ENCODE data around the gene ATR.

GRCh38 chr3:142586803-142587406 is 8.4 kb upstream of the ATR start:
- TF ChIP-seq CTCF (IDR thresholded peaks at IDR 0.05 in 2 of 3, conservative IDR thresholded peaks at IDR 0.05 in 1 of 3; ENCODE audit: borderline replicate concordance in 1 of 3, insufficient read depth in 1 of 3, low read depth in 2 of 3, low read length in 2 of 3) (peak; percentile 70 to 92 (median 74)), SP1 (IDR thresholded peaks at IDR 0.05; ENCODE audit: low read depth) (no peak), JUND (IDR thresholded peaks at IDR 0.05) (no peak)

All from HCT116 (cell line).